ENCODE data around the gene ZBBX. TPM values are rescaled to one million over a fixed set of nuclear protein-coding genes. Genes with fewer than 3 reads are reported as not detected.

The ZBBX gene
- total RNA-seq, 4 donors from 2014 or later = not detected

- no peak overlapping the region for H3K4me3 ChIP-seq (ENCODE audit: low read depth, poor library complexity, severe bottlenecking)
- 72 to 86% methylated on average over 2 of the region's 2 CpGs for WGBS, 2 donors
- no peak for DNase-seq (ENCODE audit: low spot score in 2 of 2)
- intact Hi-C loops (cut with DNase I; ENCODE audit: low total_unique reads) = no loop called here
- no peak for TF ChIP-seq CTCF (IDR thresholded peaks at IDR 0.05)
- no peak for TF ChIP-seq POLR2A (IDR thresholded peaks at IDR 0.05)
These were observed 77.4 kb downstream of the ZBBX start for GRCh38 chr3:167302678-167303077.

- DNase-seq (ENCODE audit: low spot score in 2 of 2) = no peak
- TF ChIP-seq CTCF (IDR thresholded peaks at IDR 0.05) = no peak
- TF ChIP-seq POLR2A (IDR thresholded peaks at IDR 0.05) = no peak
- no peak overlapping the region for H3K4me3 ChIP-seq (ENCODE audit: low read depth, poor library complexity, severe bottlenecking)
- intact Hi-C loops (cut with DNase I; ENCODE audit: low total_unique reads) = no loop called here
These were observed 79.9 kb downstream of the ZBBX start for GRCh38 chr3:167300207-167300606.

DNA sequence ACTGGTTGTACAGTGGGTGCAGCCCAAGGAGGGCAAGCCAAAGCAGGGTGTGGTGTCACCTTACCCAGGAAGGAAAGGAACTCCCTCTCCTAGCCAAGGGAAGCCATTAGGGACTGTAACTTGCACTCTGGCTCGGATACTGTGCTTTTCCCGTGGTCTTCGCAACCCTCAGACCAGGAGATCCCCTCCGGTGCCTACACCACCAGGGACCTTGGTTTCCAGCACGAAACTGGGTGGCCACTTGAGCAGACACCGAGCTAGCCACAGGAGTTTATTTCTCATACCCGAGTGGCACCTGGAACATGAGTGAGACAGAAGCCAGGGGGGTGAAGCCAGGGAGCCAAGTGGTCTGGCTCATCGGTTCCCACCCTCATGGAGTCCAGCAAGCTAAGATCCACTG, 90.7 kb downstream of the ZBBX start:
- intact Hi-C loops (cut with DNase I; ENCODE audit: low total_unique reads) = no loop called here
- 88 to 90% methylated on average over 8 of the region's 8 CpGs for WGBS, 2 donors
- H3K4me3 ChIP-seq (ENCODE audit: low read depth, poor library complexity, severe bottlenecking) = no peak overlapping the region
- DNase-seq (ENCODE audit: low spot score in 2 of 2) = no peak
- TF ChIP-seq CTCF (IDR thresholded peaks at IDR 0.05) (no peak), POLR2A (IDR thresholded peaks at IDR 0.05) (no peak)

DNA sequence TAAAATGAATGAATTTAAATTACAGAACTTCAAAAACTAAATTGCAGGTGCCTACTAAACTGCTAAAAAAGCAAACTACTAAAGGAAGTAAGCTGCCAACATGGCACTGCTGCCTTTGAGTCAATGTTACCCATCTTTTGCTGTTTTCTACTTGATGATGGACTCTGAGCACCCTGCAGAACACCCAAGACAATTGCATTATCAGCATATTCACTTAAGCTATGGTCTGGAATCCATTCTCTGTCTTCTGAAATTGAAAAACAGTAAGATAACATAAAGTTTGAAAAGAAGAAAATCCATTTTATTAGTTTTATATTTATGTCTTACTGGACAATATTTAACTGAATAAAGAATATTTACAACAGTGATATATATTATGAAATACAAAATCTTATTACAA, 91.4 kb downstream of the ZBBX start:
- no peak overlapping the region for H3K4me3 ChIP-seq (ENCODE audit: low read depth, poor library complexity, severe bottlenecking)
- no peak for DNase-seq (ENCODE audit: low spot score in 2 of 2)
- TF ChIP-seq CTCF (IDR thresholded peaks at IDR 0.05) = no peak
- TF ChIP-seq POLR2A (IDR thresholded peaks at IDR 0.05) = no peak
- intact Hi-C loops (cut with DNase I; ENCODE audit: low total_unique reads) = no loop called here

DNA sequence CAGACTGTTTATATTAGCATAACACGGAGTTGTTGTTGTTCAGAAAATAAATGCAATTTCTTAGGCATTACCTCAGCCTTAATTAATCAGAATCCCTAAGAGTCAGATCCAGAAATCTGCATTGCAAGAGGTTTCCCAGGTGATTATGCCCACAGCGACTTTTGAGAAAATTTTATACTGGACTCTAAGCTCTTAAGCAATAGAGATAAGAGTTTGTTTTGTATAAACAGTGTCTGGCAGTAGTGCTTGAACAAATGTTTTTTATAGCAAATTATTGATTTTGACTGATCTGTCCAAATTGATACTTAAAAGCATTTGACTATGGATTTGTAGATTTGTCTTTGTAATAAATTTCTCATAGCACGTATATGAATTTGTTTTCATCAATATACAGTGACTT, 92.8 kb downstream of the ZBBX start:
- intact Hi-C loops (cut with DNase I; ENCODE audit: low total_unique reads) = no loop called here
- WGBS, 2 donors = 73 to 79% methylated on average over 3 of the region's 3 CpGs
- DNase-seq (ENCODE audit: low spot score in 2 of 2) = no peak
- H3K4me3 ChIP-seq (ENCODE audit: low read depth, poor library complexity, severe bottlenecking) = no peak overlapping the region
- no peak for TF ChIP-seq CTCF (IDR thresholded peaks at IDR 0.05)
- no peak for TF ChIP-seq POLR2A (IDR thresholded peaks at IDR 0.05)

DNA sequence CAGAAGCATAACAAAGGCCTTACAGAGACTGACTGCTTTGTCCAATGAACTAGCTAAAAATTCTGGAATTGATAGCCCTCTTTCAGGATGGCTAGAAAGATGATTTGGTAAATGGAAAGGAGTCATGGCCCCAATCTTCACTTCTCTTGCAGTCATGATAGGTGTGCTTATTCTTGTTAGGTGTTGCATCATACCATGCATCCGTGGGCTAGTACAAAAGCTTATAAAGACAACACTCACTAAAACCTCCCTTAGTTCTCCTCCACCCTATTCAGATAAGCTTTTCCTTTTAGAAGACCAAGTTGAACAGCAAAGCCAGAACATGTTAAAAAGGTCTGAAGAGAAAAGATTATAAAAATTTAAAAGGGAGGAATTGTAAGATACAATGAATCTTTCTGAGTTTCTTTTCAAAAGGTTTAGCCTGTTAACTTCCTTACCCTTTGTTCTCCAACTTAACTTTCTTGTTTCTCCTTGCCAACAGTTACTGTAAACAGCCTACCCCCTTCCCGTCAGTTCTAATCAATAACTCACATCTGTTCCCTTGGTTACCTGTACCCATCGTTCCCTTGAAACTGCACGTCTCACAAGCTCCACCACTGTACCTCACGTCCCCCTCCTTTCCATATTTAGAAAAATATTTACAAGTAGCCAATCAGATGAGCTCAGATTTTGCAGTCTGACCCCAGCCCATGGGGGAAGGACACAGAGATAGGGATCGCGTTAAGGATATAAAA, 105.8 kb downstream of the ZBBX start:
- intact Hi-C loops (cut with DNase I; ENCODE audit: low total_unique reads) = no loop called here
- no peak for DNase-seq (ENCODE audit: low spot score in 2 of 2)
- TF ChIP-seq CTCF (IDR thresholded peaks at IDR 0.05) = no peak
- TF ChIP-seq POLR2A (IDR thresholded peaks at IDR 0.05) = no peak
- no peak overlapping the region for H3K4me3 ChIP-seq (ENCODE audit: low read depth, poor library complexity, severe bottlenecking)
- WGBS, 2 donors = 85 to 88% methylated on average over 7 of the region's 7 CpGs
